ENCODE measurements around the gene PDE4D. TPM values are rescaled to one million over a fixed set of nuclear protein-coding genes. Genes with fewer than 3 reads are reported as not detected.

PDE4D gene
- total RNA-seq, 6 experiments from 2014 or later: 1.6 to 10.3 (median 5.6) TPM

GRCh38 chr5:59254055-59254687 is 639.4 kb downstream of the PDE4D start:
- ATAC-seq (peak in 3 of 4 donors; percentile 49 to 83 (median 77)), DNase-seq (no peak)
- intact Hi-C loops (cut with DNase I): no loop called here
- Histone ChIP-seq H3K36me3 (no peaks in the 10 kb centered on the region), H3K4me1 (peaks cover 0 to 3% (median 0%) of the 10 kb centered on the region in 4 donors), H3K9me3 (no peaks in the 10 kb centered on the region), H3K27ac (no peak overlapping the region), H3K4me3 (no peak overlapping the region), H3K27me3 (no peaks in the 10 kb centered on the region)
- TF ChIP-seq CTCF (IDR thresholded peaks at IDR 0.05) (no peak), POLR2A (IDR thresholded peaks at IDR 0.05) (no peak)
- WGBS (ENCODE audit: insufficient coverage, low coverage, low lambda C conversion rate, missing lambda C conversion rate): 68% methylated on average over 2 of the region's 2 CpGs

GRCh38 chr5:59253625-59254024 is 639.9 kb downstream of the PDE4D start:
- WGBS (ENCODE audit: insufficient coverage, low coverage, low lambda C conversion rate, missing lambda C conversion rate): 29% methylated on average over 1 of the region's 1 CpG
- TF ChIP-seq POLR2A (IDR thresholded peaks at IDR 0.05) (no peak), CTCF (IDR thresholded peaks at IDR 0.05) (no peak)
- H3K4me1 ChIP-seq: peaks cover 0 to 3% (median 0%) of the 10 kb centered on the region in 4 donors
- no peaks in the 10 kb centered on the region for H3K36me3 ChIP-seq
- intact Hi-C loops (cut with DNase I): no loop called here
- H3K27me3 ChIP-seq: no peaks in the 10 kb centered on the region
- no peaks in the 10 kb centered on the region for H3K9me3 ChIP-seq
- DNase-seq (no peak), ATAC-seq (no peak)
- H3K27ac ChIP-seq: no peak overlapping the region
- no peak overlapping the region for H3K4me3 ChIP-seq

- Histone ChIP-seq H3K27ac (no peak overlapping the region), H3K27me3 (no peaks in the 10 kb centered on the region), H3K36me3 (no peaks in the 10 kb centered on the region), H3K9me3 (no peaks in the 10 kb centered on the region), H3K4me3 (no peak overlapping the region), H3K4me1 (peaks cover 0 to 3% (median 0%) of the 10 kb centered on the region in 4 donors)
- intact Hi-C loops (cut with DNase I): no loop called here
- WGBS (ENCODE audit: insufficient coverage, low coverage, low lambda C conversion rate, missing lambda C conversion rate): 54% methylated on average over 2 of the region's 3 CpGs
- DNase-seq (no peak), ATAC-seq (no peak)
- TF ChIP-seq CTCF (IDR thresholded peaks at IDR 0.05): no peak
- TF ChIP-seq POLR2A (IDR thresholded peaks at IDR 0.05): no peak
Measured at GRCh38 chr5:59251627-59252026, 641.9 kb downstream of the PDE4D start.

- WGBS (ENCODE audit: insufficient coverage, low coverage, low lambda C conversion rate, missing lambda C conversion rate): 86% methylated on average over 2 of the region's 2 CpGs
- H3K27ac ChIP-seq: no peak overlapping the region
- no peaks in the 10 kb centered on the region for H3K36me3 ChIP-seq
- H3K27me3 ChIP-seq: no peaks in the 10 kb centered on the region
- peaks cover 0 to 3% (median 0%) of the 10 kb centered on the region in 4 donors for H3K4me1 ChIP-seq
- intact Hi-C loops (cut with DNase I): no loop called here
- TF ChIP-seq CTCF (IDR thresholded peaks at IDR 0.05) (no peak), POLR2A (IDR thresholded peaks at IDR 0.05) (no peak)
- ATAC-seq (no peak), DNase-seq (no peak)
- H3K9me3 ChIP-seq: no peaks in the 10 kb centered on the region
- no peak overlapping the region for H3K4me3 ChIP-seq
Measured at GRCh38 chr5:59249726-59250125, 643.8 kb downstream of the PDE4D start.

- H3K9me3 ChIP-seq: no peaks in the 10 kb centered on the region
- H3K4me1 ChIP-seq: peaks cover 0 to 3% (median 0%) of the 10 kb centered on the region in 4 donors
- TF ChIP-seq POLR2A (IDR thresholded peaks at IDR 0.05) (no peak), CTCF (IDR thresholded peaks at IDR 0.05) (no peak)
- no peaks in the 10 kb centered on the region for H3K27me3 ChIP-seq
- H3K27ac ChIP-seq: no peak overlapping the region
- H3K4me3 ChIP-seq: no peak overlapping the region
- intact Hi-C loops (cut with DNase I): no loop called here
- no peaks in the 10 kb centered on the region for H3K36me3 ChIP-seq
- ATAC-seq: no peak
- DNase-seq: no peak
Measured at GRCh38 chr5:59249160-59249559, 644.4 kb downstream of the PDE4D start.

Measured in right lobe of liver (tissue), 6 donors.